GM18519 (cell line): ENCODE results near the gene RAD9B.
"Not testable (repeated sequence)": the region's sequence is repeated elsewhere in the genome, so short reads cannot be mapped to it uniquely, and the experiment has no call there.

Experiments used
- ATAC-seq: cut with Tn5 transposase; IDR thresholded peaks from one replicate; pipeline ENCODE4 v1.9.1; 2021; ENCODE audit warnings: mild to moderate bottlenecking, moderate library complexity; ENCODE audit not compliant: unreplicated experiment, low FRiP score

The RAD9B gene

DNA sequence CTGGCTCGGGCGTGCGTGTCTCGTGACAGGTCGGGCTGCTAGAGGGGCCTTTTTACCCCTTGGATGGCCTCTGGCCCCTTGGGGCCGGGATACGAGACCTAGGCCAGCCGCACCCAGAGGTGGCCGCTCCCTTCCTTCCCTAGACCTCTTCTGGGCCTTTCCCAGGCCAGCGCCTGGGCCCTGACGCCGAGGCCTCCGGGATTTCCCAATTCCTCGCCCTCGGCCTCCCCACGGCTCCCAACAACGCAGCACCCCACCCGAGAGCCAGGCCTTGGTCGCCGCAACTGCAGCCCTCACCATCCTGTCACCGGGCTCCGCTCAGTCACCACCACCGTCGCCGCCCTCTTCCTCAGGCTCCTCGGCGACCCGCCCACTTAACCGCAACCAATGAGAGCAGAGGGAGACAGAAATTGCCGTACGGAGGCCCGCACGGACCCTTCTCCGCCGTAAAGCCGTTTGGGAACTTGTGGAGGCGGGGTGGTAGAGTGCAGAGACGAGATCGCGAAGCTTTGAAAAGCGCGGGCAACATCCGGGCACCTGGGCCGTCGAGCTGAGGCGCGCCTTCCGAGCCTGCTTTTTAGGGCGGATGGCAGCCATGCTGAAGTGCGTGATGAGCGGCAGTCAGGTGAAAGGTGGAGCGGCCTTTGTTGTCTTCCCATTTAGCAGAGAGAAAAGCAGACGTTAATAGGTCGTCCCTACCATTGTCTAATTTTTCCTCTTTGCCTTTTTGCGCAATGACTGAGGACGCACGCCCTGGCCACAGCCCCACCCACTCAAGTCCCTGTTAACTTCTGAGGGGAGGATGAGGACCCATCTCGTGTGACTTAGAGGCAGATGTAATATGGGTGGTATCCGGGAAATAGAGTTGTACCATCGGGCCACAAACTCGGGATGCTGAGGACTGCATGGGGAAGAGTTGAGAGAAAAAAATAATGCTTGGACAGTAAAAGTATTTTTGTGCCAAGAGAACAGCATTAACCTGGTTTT is at the start of gene RAD9B, which contains the start of gene VPS29:
Gene RAD9B, plus strand, starts transcription at position 580 of the 987 bp plus-strand sequence. Its CDS starts 7 bp downstream, at position 587.
Gene VPS29, minus strand, starts transcription at position 360 of the 987 bp plus-strand sequence. Its CDS starts 60 bp downstream, at position 300.
- peak; percentile 76 for ATAC-seq

GRCh38 chr12:110453569-110454296 is 48.4 kb upstream of the RAD9B start:
- ATAC-seq = no peak

DNA sequence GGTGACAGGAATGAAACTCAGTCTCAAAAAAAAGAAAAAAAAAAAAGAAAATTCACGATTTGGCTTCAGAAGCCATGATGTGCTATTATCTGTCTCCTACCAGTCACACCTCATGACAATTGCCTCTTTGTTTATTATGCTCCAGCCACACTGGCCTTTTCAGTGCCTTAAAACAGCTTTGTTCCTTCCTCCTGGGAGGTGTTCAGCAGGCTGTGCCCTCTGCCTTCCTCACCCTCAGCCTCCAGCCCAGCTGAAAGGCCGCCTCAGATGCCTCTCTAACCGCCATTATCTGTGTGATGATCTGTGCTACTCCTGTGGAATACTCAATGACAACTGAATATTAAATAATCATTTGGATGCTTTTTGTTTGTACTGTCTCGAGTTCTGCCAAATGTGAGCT is 43.4 kb upstream of the RAD9B start:
- no peak for ATAC-seq

DNA sequence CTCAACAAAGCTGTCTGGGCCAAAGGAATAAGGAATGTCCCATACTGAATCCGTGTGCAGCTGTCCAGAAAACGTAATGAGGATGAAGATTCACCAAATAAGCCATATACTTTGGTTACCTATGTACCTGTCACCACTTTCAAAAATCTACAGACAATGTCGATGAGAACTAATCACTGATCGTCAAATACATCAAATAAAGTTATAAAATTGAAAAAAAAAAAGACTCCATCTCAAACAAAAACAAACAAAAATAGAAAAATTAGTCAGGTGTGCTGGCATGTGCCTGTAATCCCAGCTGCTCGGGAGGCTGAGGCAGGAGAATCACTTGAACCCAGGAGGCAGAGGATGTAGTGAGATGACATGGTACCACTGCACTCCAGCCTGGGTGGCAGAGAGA is 40.9 kb upstream of the RAD9B start:
- not testable (repeated sequence) for ATAC-seq

- no peak for ATAC-seq
These were observed 37.1 kb upstream of the RAD9B start for GRCh38 chr12:110465024-110465423.

- ATAC-seq = not testable (repeated sequence)
These were observed 36.4 kb upstream of the RAD9B start for GRCh38 chr12:110465765-110466164.

GRCh38 chr12:110466791-110467190 is 35.3 kb upstream of the RAD9B start:
- ATAC-seq = no peak

DNA sequence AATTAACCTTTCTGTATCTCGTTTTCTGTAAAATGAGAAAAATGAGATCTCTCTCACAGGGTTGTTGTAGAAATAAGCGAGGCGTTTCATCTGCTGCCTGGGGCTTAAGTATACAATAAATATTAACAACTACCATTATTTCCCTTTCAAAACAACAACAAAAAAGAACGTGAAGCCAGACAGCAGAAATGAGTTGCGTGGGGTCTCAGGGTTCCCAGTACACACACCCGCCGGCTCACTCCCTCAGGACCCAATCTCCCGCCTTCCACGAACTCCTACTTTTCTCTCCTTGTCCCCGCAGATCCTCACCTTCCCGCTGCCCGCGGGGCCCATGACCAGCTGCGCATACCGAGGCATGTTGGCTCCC is 34.3 kb upstream of the RAD9B start:
- no peak for ATAC-seq

DNA sequence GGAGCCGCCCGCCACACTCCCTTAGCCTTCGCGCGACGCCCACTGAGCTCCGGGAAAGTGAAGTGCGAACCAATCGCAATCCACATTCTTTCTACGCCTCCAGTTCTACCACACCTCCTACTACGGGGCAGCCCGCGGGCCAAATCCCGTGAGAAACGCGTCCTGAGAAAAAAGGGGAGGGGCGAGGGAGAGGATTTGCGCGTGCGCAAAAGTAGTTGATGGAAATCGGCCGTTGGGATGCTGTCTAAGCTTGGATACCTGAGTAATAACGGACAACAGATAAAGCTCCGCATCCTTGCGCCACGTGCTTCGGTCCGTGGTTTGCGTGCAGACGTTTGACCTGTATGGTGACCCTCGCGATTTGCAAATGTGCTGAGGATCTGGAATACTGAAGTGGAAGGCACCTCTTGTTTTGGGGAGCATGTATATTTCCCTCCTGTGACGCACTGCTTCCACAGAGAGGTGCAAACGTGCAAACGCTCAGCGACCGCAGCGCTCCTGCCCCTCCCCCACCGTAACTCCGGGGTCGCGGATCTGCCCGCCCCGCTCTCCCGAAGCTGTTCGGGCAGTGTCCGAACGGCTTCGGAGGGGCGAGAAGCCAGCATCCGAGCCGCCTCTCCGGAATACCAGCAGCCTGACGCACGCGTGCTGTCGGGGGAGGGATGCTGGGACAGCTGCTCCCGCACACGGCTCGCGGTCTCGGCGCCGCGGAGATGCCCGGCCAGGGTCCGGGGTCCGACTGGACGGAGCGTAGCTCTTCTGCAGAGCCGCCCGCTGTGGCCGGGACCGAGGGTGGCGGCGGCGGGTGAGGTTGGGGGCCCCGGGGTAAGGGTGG is 33.7 kb upstream of the RAD9B start, which contains the start of the genes FAM216A and GPN3:
Gene FAM216A, plus strand, starts transcription at position 632 of the 835 bp plus-strand sequence. Its CDS starts 31 bp downstream, at position 663.
Gene GPN3, minus strand, starts transcription at position 44 of the 835 bp plus-strand sequence. CDS start 54 bp downstream, outside the sequence.
- peak; percentile 52 for ATAC-seq

DNA sequence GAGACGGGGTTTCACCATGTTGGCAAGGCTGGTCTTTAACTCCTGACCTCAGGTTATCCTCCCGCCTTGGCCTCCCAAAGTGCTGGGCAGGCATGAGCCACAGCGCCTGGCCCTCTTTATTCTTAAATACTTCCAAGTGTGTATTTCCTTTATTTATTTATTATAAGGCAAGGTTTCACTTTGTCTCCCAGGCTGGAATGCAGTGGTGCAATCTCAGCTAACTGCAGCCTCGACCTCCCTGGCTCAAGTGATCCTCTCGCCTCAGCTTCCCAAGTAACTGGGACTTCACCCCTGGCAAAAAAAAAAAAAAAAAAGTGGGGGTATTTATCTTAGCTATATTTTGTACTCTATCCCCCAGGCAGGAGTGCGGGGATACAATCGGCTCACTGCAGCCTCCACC is 26.7 kb upstream of the RAD9B start:
- ATAC-seq = no peak

DNA sequence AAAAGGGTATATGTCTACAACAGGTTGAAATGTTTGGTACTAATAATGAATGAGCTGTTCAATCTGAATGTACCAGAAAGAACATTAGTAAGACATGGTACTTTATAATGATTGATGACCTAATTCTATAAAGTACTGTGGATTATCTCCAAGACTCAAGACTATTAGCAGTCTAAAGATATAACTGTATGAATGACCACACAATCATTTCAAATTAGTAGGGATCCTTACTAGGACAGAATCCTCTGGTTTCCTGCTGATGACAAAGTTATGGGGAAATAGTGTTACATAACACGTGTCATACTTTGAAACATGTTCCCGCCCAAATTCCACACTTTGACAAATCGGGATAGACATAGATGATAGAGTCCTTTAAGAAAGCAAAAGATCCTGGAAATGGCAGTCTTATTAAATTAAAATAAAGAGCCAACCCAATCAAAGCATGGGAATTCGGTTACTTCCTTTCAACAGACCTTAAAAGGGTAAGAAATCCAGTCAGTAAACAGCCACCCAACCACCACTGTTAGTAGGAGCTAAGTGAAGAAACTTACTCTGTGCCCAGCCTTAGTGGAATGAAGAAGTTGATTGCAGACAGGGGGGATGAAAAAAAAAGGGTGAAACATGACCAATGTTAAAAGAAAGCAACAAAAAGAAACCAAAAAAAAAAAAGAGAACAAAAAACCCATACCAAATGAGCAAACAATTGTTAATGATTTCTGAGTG is 3.0 kb upstream of the RAD9B start:
- no peak for ATAC-seq

GRCh38 chr12:110501399-110501751 is 756 bp upstream of the RAD9B start:
- peak; percentile 3 for ATAC-seq

- ATAC-seq = no peak
These were observed 1.3 kb downstream of the RAD9B start for GRCh38 chr12:110503432-110503831.

DNA sequence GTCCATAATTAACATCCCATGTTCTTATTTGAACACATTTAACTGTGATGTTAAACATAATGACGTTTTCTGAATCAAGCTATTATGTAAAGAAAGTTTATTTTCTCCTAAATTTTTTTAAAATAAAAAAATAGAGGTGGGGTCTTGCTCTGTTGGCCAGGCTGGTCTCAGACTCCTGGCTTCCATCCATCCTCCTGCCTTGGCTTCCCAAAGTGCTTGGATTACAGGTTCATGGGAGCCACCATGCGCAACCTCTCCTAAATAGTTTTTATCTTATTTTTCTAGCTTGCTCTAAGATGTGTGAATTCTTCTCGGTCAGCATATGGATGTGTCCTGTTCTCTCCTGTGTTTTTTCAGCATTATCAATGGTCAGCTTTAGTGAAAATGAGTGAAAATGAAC is 3.2 kb downstream of the RAD9B start:
- ATAC-seq = no peak

DNA sequence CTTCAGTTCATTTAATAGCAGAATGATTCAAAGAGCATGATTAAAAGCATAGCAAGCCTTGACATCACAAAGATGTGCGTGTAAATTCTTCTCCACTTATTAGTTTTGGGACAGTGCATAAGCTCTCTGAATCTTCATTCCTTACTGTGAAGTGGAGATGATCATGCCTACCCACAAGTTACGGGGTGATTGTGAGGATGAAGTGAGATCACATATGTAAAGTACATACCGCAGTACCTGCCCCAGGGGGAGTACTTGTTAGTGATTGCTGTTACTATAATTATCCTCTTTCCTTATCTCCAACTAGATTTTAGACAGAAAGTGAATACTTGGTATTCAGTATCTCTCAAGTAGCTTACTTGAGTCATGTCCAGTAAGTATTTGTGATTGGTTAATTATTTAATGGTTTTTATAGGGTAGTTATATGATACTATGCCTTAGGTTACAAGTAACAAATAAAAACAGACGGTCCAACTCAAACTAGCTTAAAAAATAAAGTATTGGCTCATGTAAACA is 6.0 kb downstream of the RAD9B start:
- no peak for ATAC-seq

GRCh38 chr12:110513842-110514241 is 11.7 kb downstream of the RAD9B start:
- ATAC-seq = no peak

- no peak for ATAC-seq
These were observed 12.2 kb downstream of the RAD9B start for GRCh38 chr12:110514363-110514762.

DNA sequence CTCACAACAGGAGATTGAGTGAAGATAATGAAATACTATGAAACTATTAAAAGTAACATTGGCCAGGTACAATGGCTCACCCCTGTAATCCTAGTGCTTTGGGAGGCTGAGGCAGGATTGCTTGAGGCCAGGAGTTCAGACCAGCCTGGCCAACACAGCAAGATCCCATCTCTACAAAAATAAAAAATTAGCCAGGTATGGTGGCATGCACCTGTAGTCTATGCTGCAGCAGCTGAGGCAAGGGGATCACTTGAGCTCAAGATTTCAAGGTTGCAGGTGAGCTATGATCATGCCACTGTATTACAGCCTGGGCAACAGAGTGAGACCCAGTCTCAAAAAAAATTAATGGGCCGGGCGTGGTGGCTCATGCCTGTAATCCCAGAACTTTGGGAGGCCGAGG is 14.9 kb downstream of the RAD9B start:
- ATAC-seq = no peak

DNA sequence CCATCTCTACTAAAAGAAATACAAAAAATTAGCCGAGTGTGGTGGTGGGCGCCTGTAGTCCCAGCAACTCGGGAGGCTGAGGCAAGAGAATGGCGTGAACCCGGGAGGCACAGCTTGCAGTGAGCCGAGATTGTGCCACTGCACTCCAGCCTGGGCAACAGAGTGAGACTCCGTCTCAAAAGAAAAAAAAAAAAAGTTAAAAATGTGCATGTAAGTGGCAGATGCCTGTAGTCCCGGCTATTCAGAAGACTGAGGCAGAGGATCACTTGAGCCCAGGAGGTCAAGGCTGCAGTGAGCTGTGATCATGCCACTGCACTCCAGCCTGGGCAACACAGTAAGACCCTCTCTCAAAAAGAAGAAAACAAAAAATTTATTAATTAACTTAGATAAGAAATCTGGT is 15.9 kb downstream of the RAD9B start:
- not testable (repeated sequence) for ATAC-seq
